NCI-H2029 treated with DMSO at 0.1 percent for 48 hours (cell line): ENCODE measurements around the gene KCNRG.
A peak's percentile ranks its signal among the peaks of the same experiment; 100 is the strongest.
"Not testable (repeated sequence)": the region's sequence is repeated elsewhere in the genome, so short reads cannot be mapped to it uniquely, and the experiment has no call there.

Source experiments
- DNase-seq: peaks from one replicate; lab custom pipeline; 2025; lab: John Stamatoyannopoulos, UW

Gene KCNRG

GRCh38 chr13:50015258-50015657 lies at the start of gene KCNRG:
KCNRG (plus strand) TSS chr13:50015444; CDS start chr13:50015494, 50 bp downstream.
- no peak for DNase-seq

GRCh38 chr13:49967456-49967855 lies 47.8 kb upstream of the KCNRG start:
- no peak for DNase-seq

- DNase-seq: no peak
Observed at GRCh38 chr13:49972709-49973108, 42.5 kb upstream of the KCNRG start.

- no peak for DNase-seq
Observed at GRCh38 chr13:49975826-49976225, 39.4 kb upstream of the KCNRG start.

GRCh38 chr13:49976314-49977258 lies 38.7 kb upstream of the KCNRG start:
- peak; percentile 14 for DNase-seq

GRCh38 chr13:49977992-49978391 lies 37.3 kb upstream of the KCNRG start:
- no peak for DNase-seq

GRCh38 chr13:49980266-49980665 lies 35.0 kb upstream of the KCNRG start:
- DNase-seq: no peak

GRCh38 chr13:49985129-49985528 lies 30.1 kb upstream of the KCNRG start:
- no peak for DNase-seq

- DNase-seq: no peak
Observed at GRCh38 chr13:49986471-49986870, 28.8 kb upstream of the KCNRG start.

GRCh38 chr13:49990612-49991011 lies 24.6 kb upstream of the KCNRG start:
- DNase-seq: not testable (repeated sequence)

- no peak for DNase-seq
Observed at GRCh38 chr13:49993111-49993510, 22.1 kb upstream of the KCNRG start.

- DNase-seq: no peak
Observed at GRCh38 chr13:49993666-49994065, 21.6 kb upstream of the KCNRG start.

- no peak for DNase-seq
Observed at GRCh38 chr13:49995625-49996101, 19.6 kb upstream of the KCNRG start.

- no peak for DNase-seq
Observed at GRCh38 chr13:49996161-49996915, 18.9 kb upstream of the KCNRG start.

GRCh38 chr13:49996951-49997895 lies 18.0 kb upstream of the KCNRG start, which contains the start of gene TRIM13:
TRIM13 (plus strand) TSS chr13:49997042; CDS start chr13:50011941, 14,899 bp downstream.
- DNase-seq: peak; percentile 18

GRCh38 chr13:49997955-49998354 lies 17.3 kb upstream of the KCNRG start:
- DNase-seq: no peak

- no peak for DNase-seq
Observed at GRCh38 chr13:49998714-49999624, 16.3 kb upstream of the KCNRG start.

GRCh38 chr13:50001287-50001686 lies 14.0 kb upstream of the KCNRG start:
- no peak for DNase-seq

- no peak for DNase-seq
Observed at GRCh38 chr13:50006426-50007135, 8.7 kb upstream of the KCNRG start.

- DNase-seq: no peak
Observed at GRCh38 chr13:50011461-50011860, 3.8 kb upstream of the KCNRG start.
